GM23338 (cell line): ENCODE measurements around the gene CCDC134.

Experiments
- EZH2phosphoT487 ChIP-seq: fragments of 200-600 bp; sonication (generic); IDR thresholded peaks from one replicate; pipeline ENCODE4 v1.8.1; 2018; ENCODE audit warnings: antibody characterized with exemption; ENCODE audit not compliant: unreplicated experiment
- POLR2AphosphoS5 ChIP-seq: IDR thresholded peaks from 2 replicates; pipeline ENCODE4 v1.6.1; 2016; ENCODE audit warnings: antibody characterized with exemption, low read depth
- TF ChIP-seq, protein P1 (sequence below), 2 experiments: fragments of 200-600 bp in 1 of 2; sonication (generic) in 1 of 2; conservative IDR thresholded peaks; 2 replicates each; pipeline versions ENCODE4 v1.5.1 to v1.6.1; 2016 to 2017; ENCODE audit warnings: antibody characterized with exemption in 2 of 2, low read depth in 2 of 2, mild to moderate bottlenecking in 2 of 2, moderate library complexity in 1 of 2
- TF ChIP-seq, protein P2 (sequence below): IDR thresholded peaks from one replicate; pipeline ENCODE4 v1.6.1; 2018; ENCODE audit warnings: antibody characterized with exemption; ENCODE audit not compliant: unreplicated experiment

- TF ChIP-seq POLR2AphosphoS5: no peak
- TF ChIP-seq, protein P1, sequence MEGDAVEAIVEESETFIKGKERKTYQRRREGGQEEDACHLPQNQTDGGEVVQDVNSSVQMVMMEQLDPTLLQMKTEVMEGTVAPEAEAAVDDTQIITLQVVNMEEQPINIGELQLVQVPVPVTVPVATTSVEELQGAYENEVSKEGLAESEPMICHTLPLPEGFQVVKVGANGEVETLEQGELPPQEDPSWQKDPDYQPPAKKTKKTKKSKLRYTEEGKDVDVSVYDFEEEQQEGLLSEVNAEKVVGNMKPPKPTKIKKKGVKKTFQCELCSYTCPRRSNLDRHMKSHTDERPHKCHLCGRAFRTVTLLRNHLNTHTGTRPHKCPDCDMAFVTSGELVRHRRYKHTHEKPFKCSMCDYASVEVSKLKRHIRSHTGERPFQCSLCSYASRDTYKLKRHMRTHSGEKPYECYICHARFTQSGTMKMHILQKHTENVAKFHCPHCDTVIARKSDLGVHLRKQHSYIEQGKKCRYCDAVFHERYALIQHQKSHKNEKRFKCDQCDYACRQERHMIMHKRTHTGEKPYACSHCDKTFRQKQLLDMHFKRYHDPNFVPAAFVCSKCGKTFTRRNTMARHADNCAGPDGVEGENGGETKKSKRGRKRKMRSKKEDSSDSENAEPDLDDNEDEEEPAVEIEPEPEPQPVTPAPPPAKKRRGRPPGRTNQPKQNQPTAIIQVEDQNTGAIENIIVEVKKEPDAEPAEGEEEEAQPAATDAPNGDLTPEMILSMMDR (conservative IDR thresholded peaks at IDR 0.05; ENCODE audit: low read depth in 2 of 2): no peak
- TF ChIP-seq, protein P2, sequence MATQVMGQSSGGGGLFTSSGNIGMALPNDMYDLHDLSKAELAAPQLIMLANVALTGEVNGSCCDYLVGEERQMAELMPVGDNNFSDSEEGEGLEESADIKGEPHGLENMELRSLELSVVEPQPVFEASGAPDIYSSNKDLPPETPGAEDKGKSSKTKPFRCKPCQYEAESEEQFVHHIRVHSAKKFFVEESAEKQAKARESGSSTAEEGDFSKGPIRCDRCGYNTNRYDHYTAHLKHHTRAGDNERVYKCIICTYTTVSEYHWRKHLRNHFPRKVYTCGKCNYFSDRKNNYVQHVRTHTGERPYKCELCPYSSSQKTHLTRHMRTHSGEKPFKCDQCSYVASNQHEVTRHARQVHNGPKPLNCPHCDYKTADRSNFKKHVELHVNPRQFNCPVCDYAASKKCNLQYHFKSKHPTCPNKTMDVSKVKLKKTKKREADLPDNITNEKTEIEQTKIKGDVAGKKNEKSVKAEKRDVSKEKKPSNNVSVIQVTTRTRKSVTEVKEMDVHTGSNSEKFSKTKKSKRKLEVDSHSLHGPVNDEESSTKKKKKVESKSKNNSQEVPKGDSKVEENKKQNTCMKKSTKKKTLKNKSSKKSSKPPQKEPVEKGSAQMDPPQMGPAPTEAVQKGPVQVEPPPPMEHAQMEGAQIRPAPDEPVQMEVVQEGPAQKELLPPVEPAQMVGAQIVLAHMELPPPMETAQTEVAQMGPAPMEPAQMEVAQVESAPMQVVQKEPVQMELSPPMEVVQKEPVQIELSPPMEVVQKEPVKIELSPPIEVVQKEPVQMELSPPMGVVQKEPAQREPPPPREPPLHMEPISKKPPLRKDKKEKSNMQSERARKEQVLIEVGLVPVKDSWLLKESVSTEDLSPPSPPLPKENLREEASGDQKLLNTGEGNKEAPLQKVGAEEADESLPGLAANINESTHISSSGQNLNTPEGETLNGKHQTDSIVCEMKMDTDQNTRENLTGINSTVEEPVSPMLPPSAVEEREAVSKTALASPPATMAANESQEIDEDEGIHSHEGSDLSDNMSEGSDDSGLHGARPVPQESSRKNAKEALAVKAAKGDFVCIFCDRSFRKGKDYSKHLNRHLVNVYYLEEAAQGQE: no peak
- TF ChIP-seq EZH2phosphoT487: no peak
Observed at GRCh38 chr22:41828516-41828915, 28.0 kb downstream of the CCDC134 start.
